RWPE2 (cell line): ENCODE data around the gene VPS35.

Source experiments
- ATAC-seq: fragments of 200-7000 bp; cut with Tn5 transposase; 3 replicates; pipeline ENCODE4 v1.9.1; 2021; ENCODE audit warnings: low read depth
- DNase-seq: peaks from one replicate; pipeline ENCODE4 v3.0.0-alpha.2; 2020; ENCODE audit warnings: low spot score
- H3K27ac ChIP-seq: fragments of 450-650 bp; 2 replicates; pipeline ENCODE4 v1.5.1; 2017; ENCODE audit warnings: mild to moderate bottlenecking; ENCODE audit not compliant: poor library complexity, severe bottlenecking
- H3K27me3 ChIP-seq: fragments of 250-450 bp; sonication (Bioruptor Pico); 2 replicates; pipeline ENCODE4 v1.5.1; 2021; ENCODE audit warnings: mild to moderate bottlenecking, moderate library complexity; ENCODE audit not compliant: insufficient read depth, poor library complexity, severe bottlenecking
- H3K36me3 ChIP-seq: fragments of 250-450 bp; sonication (Bioruptor Pico); 2 replicates; pipeline ENCODE4 v1.5.1; 2020; ENCODE audit warnings: low read depth, mild to moderate bottlenecking, moderate library complexity
- H3K4me1 ChIP-seq: fragments of 250-450 bp; sonication (Bioruptor Pico); 2 replicates; pipeline ENCODE4 v1.5.1; 2021; ENCODE audit warnings: mild to moderate bottlenecking, moderate library complexity; ENCODE audit not compliant: insufficient read depth, poor library complexity, severe bottlenecking
- H3K4me3 ChIP-seq: fragments of 250-450 bp; sonication (Bioruptor Pico); 2 replicates; pipeline ENCODE4 v1.5.1; 2021; ENCODE audit warnings: mild to moderate bottlenecking, moderate library complexity; ENCODE audit not compliant: severe bottlenecking
- H3K9me3 ChIP-seq: fragments of 250-450 bp; sonication (Bioruptor Pico); 2 replicates; pipeline ENCODE4 v1.5.1; 2021; ENCODE audit warnings: mild to moderate bottlenecking, moderate library complexity; ENCODE audit not compliant: severe bottlenecking
- TF ChIP-seq, protein P1 (sequence below): fragments of 450-650 bp; IDR thresholded peaks from one replicate; pipeline ENCODE4 v1.5.1; 2017; ENCODE audit warnings: mild to moderate bottlenecking, moderate library complexity; ENCODE audit not compliant: poor library complexity, severe bottlenecking

The VPS35 gene

DNA sequence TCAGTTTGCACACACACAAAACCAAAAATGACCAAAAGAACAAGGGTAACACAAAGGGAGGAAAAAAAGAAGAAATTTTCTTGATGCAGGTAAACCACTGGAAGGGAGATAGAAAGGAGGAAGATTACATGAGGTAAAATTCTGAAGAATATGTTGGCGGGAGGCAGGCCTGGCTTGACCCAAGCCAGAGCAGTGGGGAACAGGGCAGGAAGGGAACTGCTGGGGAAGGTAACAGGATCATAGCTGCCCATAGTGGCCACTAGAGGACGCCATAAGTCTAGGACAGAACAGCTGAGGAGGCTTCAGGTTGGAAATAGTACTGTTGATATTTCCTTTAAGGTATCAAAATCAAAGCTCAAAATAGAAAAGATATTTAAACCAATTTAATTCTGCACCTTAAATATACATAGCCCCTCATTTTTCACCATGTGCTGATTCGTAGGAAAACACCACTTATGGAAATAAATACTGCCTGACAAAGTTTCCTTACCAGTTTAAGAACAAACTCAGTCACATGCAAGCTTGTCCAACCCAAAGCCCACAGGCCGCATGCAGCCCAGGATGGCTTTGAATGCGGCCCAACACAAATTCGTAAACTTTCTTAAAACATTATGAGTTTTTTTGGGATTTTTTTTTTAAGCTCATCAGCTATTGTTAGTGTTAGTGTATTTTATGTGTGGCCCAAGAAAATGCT lies 15.5 kb downstream of the VPS35 start:
- TF ChIP-seq, protein P1, sequence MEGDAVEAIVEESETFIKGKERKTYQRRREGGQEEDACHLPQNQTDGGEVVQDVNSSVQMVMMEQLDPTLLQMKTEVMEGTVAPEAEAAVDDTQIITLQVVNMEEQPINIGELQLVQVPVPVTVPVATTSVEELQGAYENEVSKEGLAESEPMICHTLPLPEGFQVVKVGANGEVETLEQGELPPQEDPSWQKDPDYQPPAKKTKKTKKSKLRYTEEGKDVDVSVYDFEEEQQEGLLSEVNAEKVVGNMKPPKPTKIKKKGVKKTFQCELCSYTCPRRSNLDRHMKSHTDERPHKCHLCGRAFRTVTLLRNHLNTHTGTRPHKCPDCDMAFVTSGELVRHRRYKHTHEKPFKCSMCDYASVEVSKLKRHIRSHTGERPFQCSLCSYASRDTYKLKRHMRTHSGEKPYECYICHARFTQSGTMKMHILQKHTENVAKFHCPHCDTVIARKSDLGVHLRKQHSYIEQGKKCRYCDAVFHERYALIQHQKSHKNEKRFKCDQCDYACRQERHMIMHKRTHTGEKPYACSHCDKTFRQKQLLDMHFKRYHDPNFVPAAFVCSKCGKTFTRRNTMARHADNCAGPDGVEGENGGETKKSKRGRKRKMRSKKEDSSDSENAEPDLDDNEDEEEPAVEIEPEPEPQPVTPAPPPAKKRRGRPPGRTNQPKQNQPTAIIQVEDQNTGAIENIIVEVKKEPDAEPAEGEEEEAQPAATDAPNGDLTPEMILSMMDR, result peak; percentile 86
- peak; percentile 87 for ATAC-seq

DNA sequence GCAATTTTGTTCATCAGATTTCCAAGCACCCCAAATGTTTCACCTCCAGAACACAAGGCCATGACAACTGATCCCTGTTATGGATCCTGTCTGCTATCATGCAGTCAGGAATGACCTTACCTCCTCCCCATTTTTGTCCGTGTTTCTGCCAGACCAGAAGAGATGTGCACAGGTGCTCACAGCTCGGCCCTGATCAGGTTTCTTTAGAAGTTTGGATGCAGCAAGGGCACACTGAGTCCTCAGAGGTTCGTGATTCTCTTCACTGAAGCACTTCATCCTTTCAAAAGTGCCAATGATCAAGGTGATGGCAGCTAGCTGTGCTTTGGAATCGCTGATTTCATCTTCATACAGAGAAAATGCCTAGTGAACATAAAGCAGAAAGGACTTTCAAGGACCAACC lies 26.9 kb downstream of the VPS35 start:
- no peak for ATAC-seq
- TF ChIP-seq, protein P1, result no peak
- Histone ChIP-seq H3K4me3 (no peak overlapping the region), H3K9me3 (no peaks in the 10 kb centered on the region), H3K27me3 (no peaks in the 10 kb centered on the region), H3K36me3 (peaks cover 74% of the 10 kb centered on the region), H3K4me1 (no peaks in the 10 kb centered on the region), H3K27ac (no peak overlapping the region)
- DNase-seq, result no peak

More for the DNA sequence above, 15.5 kb downstream of the VPS35 start:
- H3K4me1 ChIP-seq, result no peaks in the 10 kb centered on the region
- no peaks in the 10 kb centered on the region for H3K27me3 ChIP-seq
- no peak overlapping the region for H3K27ac ChIP-seq
- no peaks in the 10 kb centered on the region for H3K9me3 ChIP-seq
- no peak for DNase-seq
- peaks cover 94% of the 10 kb centered on the region for H3K36me3 ChIP-seq
- no peak overlapping the region for H3K4me3 ChIP-seq

DNA sequence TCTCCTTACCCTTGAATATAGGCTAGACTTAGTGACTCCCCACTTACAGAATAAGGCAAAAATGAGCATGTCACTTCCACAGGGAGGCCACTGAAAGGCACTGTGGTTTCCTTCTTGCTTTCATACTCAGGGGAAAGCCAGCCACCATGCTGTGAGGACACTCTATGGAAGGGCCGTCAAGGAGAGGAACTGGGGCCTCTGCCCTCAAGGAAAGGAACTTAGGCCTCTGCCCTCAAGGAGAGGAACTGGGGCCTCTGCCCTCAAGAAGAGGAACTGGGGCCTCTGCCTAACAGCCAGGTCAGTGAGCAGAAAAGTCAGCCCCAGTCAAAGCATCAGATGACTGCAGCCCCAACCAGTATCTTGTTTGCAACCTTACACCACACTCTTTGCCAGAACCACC lies 30.1 kb downstream of the VPS35 start:
- Histone ChIP-seq H3K9me3 (no peaks in the 10 kb centered on the region), H3K27ac (no peak overlapping the region), H3K36me3 (peaks cover 46% of the 10 kb centered on the region), H3K27me3 (no peaks in the 10 kb centered on the region), H3K4me3 (no peak overlapping the region), H3K4me1 (no peaks in the 10 kb centered on the region)
- TF ChIP-seq, protein P1, result no peak
- ATAC-seq (peak; percentile 14; the same call in 1 of the 3 replicates), DNase-seq (no peak)

DNA sequence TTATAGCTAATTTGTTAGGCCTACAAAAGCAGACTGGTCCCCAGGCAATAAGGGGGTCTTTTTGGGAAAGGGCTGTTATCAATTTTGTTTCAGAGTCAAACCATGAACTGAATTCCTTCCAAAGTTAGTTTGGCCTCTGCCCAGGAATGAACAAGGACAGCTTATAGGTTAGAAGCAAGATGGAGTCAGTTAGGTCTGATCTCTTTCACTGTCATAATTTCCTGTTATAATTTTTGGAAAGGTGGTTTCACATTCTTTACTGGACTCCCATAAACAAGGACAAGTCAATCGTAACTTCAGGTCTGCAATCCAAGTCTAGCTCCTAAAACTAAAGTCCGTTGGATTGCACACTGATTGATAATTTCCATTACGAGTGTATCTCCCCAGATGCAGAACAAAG lies 37.7 kb downstream of the VPS35 start:
- Histone ChIP-seq H3K9me3 (no peaks in the 10 kb centered on the region), H3K4me3 (no peak overlapping the region), H3K36me3 (no peaks in the 10 kb centered on the region; the same call in 1 of the 2 replicates), H3K27ac (no peak overlapping the region), H3K27me3 (no peaks in the 10 kb centered on the region), H3K4me1 (no peaks in the 10 kb centered on the region)
- ATAC-seq, result no peak
- no peak for DNase-seq
- TF ChIP-seq, protein P1, result no peak

DNA sequence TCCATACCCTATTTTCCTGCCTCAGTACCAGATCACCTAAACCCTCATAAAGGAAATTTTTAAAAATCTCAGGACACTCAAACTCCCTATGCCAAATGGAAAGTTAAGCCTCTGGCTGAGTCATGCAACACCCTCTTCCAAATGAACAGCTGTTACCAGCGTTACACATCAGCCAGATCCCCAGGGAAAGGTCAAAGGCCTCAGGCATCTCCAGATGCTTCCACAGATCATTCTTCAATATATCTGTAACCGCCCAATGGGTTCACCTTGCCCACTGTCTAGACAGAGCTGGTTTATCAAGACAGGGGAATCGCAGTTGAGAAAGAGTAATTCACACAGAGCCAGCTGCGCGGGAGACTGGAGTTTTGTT lies 38.7 kb downstream of the VPS35 start:
- ATAC-seq (no peak; the same call in 2 of the 3 replicates), DNase-seq (no peak)
- no peaks in the 10 kb centered on the region for H3K9me3 ChIP-seq
- no peak overlapping the region for H3K4me3 ChIP-seq
- no peaks in the 10 kb centered on the region for H3K4me1 ChIP-seq
- H3K36me3 ChIP-seq, result no peaks in the 10 kb centered on the region
- H3K27ac ChIP-seq, result no peak overlapping the region
- H3K27me3 ChIP-seq, result no peaks in the 10 kb centered on the region
- TF ChIP-seq, protein P1, result no peak
